ENCODE measurements around the gene RNF25. TPM values are rescaled to one million over a fixed set of nuclear protein-coding genes. Genes with fewer than 3 reads are reported as not detected.

Gene RNF25
- polyA plus RNA-seq, 6 donors from 2014 or later: 16.9 to 30.6 (median 20.0) TPM

DNA sequence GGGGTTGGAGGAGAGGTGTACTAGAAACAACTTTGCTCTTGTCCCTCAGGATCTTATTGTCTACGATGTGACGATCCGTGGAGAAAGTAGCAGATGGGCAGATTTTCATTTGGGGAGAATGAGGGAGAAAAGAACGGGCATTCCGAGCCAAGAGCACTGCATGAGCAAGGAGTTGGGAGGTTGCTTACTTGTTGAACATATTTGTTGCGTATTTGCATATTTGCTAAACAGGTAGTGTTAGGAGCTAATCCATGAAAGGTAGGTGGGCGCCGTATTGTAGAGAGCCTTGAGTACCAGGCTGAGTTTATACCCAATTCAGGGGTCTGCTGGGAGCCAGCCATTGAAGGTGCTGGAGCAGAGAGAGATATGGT lies 11.8 kb downstream of the RNF25 start:
- Mint-ChIP-seq H3K4me3 (peak overlapping the region; percentile 89 to 98 (median 98)), H3K27me3 (no peaks in the 10 kb centered on the region), H3K27ac (peak overlapping the region in 5 of 6 donors; percentile 73 to 97 (median 90)), H3K36me3 (peaks cover 11 to 20% of the 10 kb centered on the region in 2 donors), H3K9me3 (no peaks in the 10 kb centered on the region), H3K4me1 (peaks cover 35 to 37% (median 36%) of the 10 kb centered on the region in 3 donors)
- DNase-seq: no peak
- no peak for ATAC-seq (ENCODE audit: low read depth in 2 of 2)

- peaks cover 35 to 36% (median 36%) of the 10 kb centered on the region in 3 donors for H3K4me1 Mint-ChIP-seq
- no peaks in the 10 kb centered on the region for H3K9me3 Mint-ChIP-seq
- H3K27ac Mint-ChIP-seq: peak within 1 kb of the TSS; percentile 73 to 97 (median 92)
- no peaks in the 10 kb centered on the region for H3K27me3 Mint-ChIP-seq
- DNase-seq: peak; percentile 92
- H3K36me3 Mint-ChIP-seq: peaks cover 5 to 15% of the 10 kb centered on the region in 2 donors
- peak within 1 kb of the TSS; percentile 89 to 98 (median 98) for H3K4me3 Mint-ChIP-seq
- ATAC-seq (ENCODE audit: low read depth in 2 of 2): peak; percentile 97 to 98
These were observed 12.4 kb downstream of the RNF25 start, which contains the start of the genes BCS1L and ZNF142 for GRCh38 chr2:218659258-218659987. Gene BCS1L, plus strand, starts transcription at chr2:218659683. Its CDS starts 1,305 bp downstream, at chr2:218660988. Gene ZNF142, minus strand, starts transcription at chr2:218659623. Its CDS starts 3,194 bp downstream, at chr2:218656429.

GRCh38 chr2:218658671-218659257 lies 13.0 kb downstream of the RNF25 start:
- peak overlapping the region; percentile 89 to 98 (median 98) for H3K4me3 Mint-ChIP-seq
- H3K36me3 Mint-ChIP-seq: peaks cover 5 to 11% of the 10 kb centered on the region in 2 donors
- peak overlapping the region; percentile 73 to 97 (median 92) for H3K27ac Mint-ChIP-seq
- no peaks in the 10 kb centered on the region for H3K27me3 Mint-ChIP-seq
- DNase-seq: peak; percentile 21
- ATAC-seq (ENCODE audit: low read depth in 2 of 2): peak; percentile 17 to 20
- no peaks in the 10 kb centered on the region for H3K9me3 Mint-ChIP-seq
- peaks cover 35 to 36% (median 36%) of the 10 kb centered on the region in 3 donors for H3K4me1 Mint-ChIP-seq

- Mint-ChIP-seq H3K36me3 (no peaks in the 10 kb centered on the region), H3K27ac (no peak overlapping the region), H3K4me3 (no peak overlapping the region), H3K9me3 (no peaks in the 10 kb centered on the region), H3K4me1 (peaks cover 31 to 42% (median 36%) of the 10 kb centered on the region in 3 donors), H3K27me3 (no peaks in the 10 kb centered on the region)
- no peak for ATAC-seq (ENCODE audit: low read depth in 2 of 2)
- no peak for DNase-seq
These were observed 16.1 kb downstream of the RNF25 start for GRCh38 chr2:218655751-218656150.

DNA sequence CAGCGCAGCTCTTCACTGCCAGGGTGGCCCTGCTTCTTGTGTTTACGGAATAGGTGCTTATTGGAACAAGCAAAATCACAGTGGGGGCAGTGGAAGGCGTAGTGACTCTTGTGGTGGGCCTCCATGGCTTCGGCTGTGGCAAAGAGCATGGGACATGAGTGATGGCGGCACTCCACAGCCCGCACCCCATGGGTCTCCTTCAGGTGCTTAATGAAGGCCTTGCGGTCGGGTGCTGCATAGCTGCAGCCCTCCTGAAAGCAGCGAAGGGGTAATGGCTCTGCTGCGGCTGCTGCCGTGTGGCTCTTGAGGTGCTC lies 23.1 kb downstream of the RNF25 start:
- Mint-ChIP-seq H3K36me3 (peaks cover 9 to 31% of the 10 kb centered on the region in 2 donors), H3K9me3 (no peaks in the 10 kb centered on the region)

DNA sequence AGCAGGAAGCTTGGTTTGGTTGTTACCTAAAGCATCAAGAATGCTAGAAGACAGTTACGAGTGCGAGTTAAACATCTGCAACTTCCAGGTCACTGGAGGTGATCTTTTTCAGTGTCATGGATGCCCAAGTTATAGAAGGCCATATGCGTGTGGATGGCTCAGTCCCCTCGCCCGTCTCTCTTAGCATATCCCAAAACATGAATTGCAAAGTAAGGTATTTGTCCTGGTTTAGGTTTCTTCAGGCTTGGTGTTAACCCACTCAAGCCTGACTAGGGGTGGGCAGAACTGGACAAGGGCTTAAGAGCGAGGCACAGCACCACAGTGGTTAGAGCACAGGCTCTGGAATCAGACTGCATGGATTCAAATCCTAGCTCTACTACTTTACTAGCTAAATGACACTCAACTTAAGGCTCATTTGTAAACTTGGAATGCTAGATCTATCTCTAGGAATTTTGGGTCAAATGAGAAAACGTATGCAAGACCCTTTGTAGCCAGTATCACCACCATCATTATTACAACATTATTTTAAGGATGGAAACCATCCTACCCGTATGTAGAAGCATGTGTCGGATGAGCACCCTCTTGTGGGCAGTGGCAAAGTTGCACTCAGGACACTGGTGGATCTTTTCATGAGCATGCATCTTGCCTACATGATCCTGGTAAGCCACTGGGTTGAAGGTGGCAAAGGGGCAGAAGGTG lies 23.6 kb downstream of the RNF25 start:
- H3K4me1 Mint-ChIP-seq: peaks cover 3 to 12% (median 9%) of the 10 kb centered on the region in 3 donors
- peak overlapping the region in 2 of 6 donors; percentile 11 to 43 for H3K27ac Mint-ChIP-seq
- no peak overlapping the region for H3K4me3 Mint-ChIP-seq
- H3K36me3 Mint-ChIP-seq: peaks cover 9 to 31% of the 10 kb centered on the region in 2 donors
- no peaks in the 10 kb centered on the region for H3K27me3 Mint-ChIP-seq
- H3K9me3 Mint-ChIP-seq: no peaks in the 10 kb centered on the region
- ATAC-seq (ENCODE audit: low read depth in 2 of 2) (peak; percentile 59 to 78), DNase-seq (peak; percentile 38)

More for the DNA sequence above, 23.1 kb downstream of the RNF25 start:
- Mint-ChIP-seq H3K27ac (peak overlapping the region in 2 of 6 donors; percentile 11 to 43), H3K4me3 (no peak overlapping the region), H3K27me3 (no peaks in the 10 kb centered on the region), H3K4me1 (peaks cover 3 to 12% (median 9%) of the 10 kb centered on the region in 3 donors)
- DNase-seq (no peak), ATAC-seq (ENCODE audit: low read depth in 2 of 2) (peak in 1 of 2 donors; percentile 3)

GRCh38 chr2:218645126-218645525 lies 26.7 kb downstream of the RNF25 start:
- Mint-ChIP-seq H3K9me3 (no peaks in the 10 kb centered on the region), H3K4me3 (no peak overlapping the region), H3K36me3 (peaks cover 9 to 26% of the 10 kb centered on the region in 2 donors), H3K27me3 (no peaks in the 10 kb centered on the region), H3K4me1 (peaks cover 3 to 7% (median 7%) of the 10 kb centered on the region in 3 donors), H3K27ac (peak overlapping the region in 1 of 6 donors; percentile 88)
- no peak for DNase-seq
- no peak for ATAC-seq (ENCODE audit: low read depth in 2 of 2)

DNA sequence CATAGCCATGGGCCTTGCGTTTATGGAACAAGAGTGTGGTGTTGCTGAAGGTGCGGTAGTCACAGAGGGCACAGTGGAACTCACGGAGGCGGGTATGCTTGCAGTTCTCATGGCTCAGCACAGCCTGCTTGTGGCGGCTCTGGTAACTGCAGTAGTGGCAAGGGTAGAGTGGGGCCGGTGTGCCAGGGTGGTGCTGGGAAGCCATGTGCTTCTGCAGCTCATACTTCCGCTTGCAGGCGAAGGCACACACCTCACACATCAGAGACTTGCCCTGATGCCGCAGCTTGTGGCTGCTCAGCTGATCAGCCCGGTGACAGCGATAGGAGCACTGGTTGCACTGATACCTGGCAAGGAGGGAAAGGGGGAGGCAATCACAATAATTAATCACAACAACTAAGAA lies 27.1 kb downstream of the RNF25 start:
- DNase-seq: no peak
- Mint-ChIP-seq H3K27me3 (no peaks in the 10 kb centered on the region), H3K36me3 (peaks cover 9 to 23% of the 10 kb centered on the region in 2 donors), H3K9me3 (no peaks in the 10 kb centered on the region), H3K4me1 (peaks cover 3 to 7% (median 7%) of the 10 kb centered on the region in 3 donors), H3K4me3 (no peak overlapping the region), H3K27ac (peak overlapping the region in 2 of 6 donors; percentile 46 to 88)
- ATAC-seq (ENCODE audit: low read depth in 2 of 2): no peak

GRCh38 chr2:218643751-218644310 lies 28.0 kb downstream of the RNF25 start:
- no peak for ATAC-seq (ENCODE audit: low read depth in 2 of 2)
- H3K27ac Mint-ChIP-seq: no peak overlapping the region
- no peaks in the 10 kb centered on the region for H3K9me3 Mint-ChIP-seq
- DNase-seq: no peak
- H3K4me3 Mint-ChIP-seq: no peak overlapping the region
- H3K27me3 Mint-ChIP-seq: no peaks in the 10 kb centered on the region
- H3K4me1 Mint-ChIP-seq: peaks cover 3 to 7% (median 7%) of the 10 kb centered on the region in 3 donors
- H3K36me3 Mint-ChIP-seq: peaks cover 9 to 22% of the 10 kb centered on the region in 2 donors

- Mint-ChIP-seq H3K27ac (no peak overlapping the region), H3K9me3 (no peaks in the 10 kb centered on the region), H3K36me3 (peaks cover 8 to 21% of the 10 kb centered on the region in 2 donors), H3K4me3 (peak overlapping the region in 1 of 8 donors; percentile 71), H3K4me1 (no peaks in the 10 kb centered on the region), H3K27me3 (no peaks in the 10 kb centered on the region)
- ATAC-seq (ENCODE audit: low read depth in 2 of 2): no peak
- DNase-seq: no peak
These were observed 29.0 kb downstream of the RNF25 start for GRCh38 chr2:218642786-218643185.

DNA sequence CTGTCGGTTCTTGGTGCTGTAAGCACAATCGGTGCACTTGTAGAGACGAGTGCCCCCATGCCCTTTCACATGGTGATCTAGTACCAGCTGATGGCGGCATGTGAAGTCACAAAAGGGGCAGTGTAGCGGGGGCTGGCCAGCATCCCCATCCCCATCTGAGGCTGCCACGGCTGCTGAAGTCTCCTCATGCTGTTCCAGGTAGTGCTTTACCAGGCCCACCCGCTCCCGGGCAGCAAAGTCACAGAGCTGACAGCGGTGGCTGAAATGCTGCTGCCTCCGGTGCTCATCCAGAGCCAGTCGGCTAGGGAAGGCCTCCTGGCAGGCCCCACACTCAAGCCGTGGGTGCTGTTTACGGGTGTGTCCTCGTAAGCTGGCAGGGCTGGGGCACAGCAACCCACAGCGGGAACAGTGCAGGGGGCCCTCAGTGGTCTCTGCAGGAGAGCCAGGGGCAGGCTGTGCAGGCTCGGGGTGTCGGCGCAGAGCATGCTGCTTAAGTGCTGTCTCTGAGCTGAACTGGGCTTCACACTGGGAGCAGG lies 29.6 kb downstream of the RNF25 start:
- no peaks in the 10 kb centered on the region for H3K27me3 Mint-ChIP-seq
- no peaks in the 10 kb centered on the region for H3K9me3 Mint-ChIP-seq
- H3K4me1 Mint-ChIP-seq: no peaks in the 10 kb centered on the region
- ATAC-seq (ENCODE audit: low read depth in 2 of 2): no peak
- DNase-seq: no peak
- no peak overlapping the region for H3K4me3 Mint-ChIP-seq
- H3K36me3 Mint-ChIP-seq: peaks cover 12 to 27% of the 10 kb centered on the region in 2 donors
- H3K27ac Mint-ChIP-seq: peak overlapping the region in 1 of 6 donors; percentile 49

DNA sequence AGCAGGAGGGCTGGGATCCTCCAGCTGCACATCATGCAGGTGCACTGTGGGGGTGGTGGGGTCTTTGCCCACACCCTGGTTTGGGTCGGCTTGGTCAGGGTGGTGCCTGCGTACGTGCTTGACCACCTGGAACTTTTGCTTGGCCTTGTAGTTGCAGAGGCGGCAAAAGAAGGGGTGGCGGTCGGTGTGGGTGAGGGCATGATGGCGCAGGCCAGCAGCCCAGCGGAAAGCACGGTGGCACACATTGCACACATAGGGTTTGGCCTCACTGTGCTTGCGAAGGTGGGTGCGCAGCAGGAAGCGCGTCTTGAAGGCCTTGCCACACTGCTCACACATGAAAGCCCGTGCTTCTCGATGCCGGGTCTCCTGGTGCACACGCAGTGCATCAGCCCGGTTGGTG lies 33.4 kb downstream of the RNF25 start:
- Mint-ChIP-seq H3K36me3 (peaks cover 13 to 23% of the 10 kb centered on the region in 2 donors), H3K9me3 (no peaks in the 10 kb centered on the region), H3K4me1 (peaks cover 0 to 2% (median 0%) of the 10 kb centered on the region in 3 donors), H3K27me3 (no peaks in the 10 kb centered on the region), H3K4me3 (no peak overlapping the region), H3K27ac (no peak overlapping the region)
- DNase-seq: no peak
- no peak for ATAC-seq (ENCODE audit: low read depth in 2 of 2)

- no peaks in the 10 kb centered on the region for H3K9me3 Mint-ChIP-seq
- H3K36me3 Mint-ChIP-seq: peaks cover 13 to 23% of the 10 kb centered on the region in 2 donors
- DNase-seq (no peak), ATAC-seq (ENCODE audit: low read depth in 2 of 2) (no peak)
- H3K27me3 Mint-ChIP-seq: no peaks in the 10 kb centered on the region
- H3K4me3 Mint-ChIP-seq: no peak overlapping the region
- peaks cover 0 to 2% (median 0%) of the 10 kb centered on the region in 3 donors for H3K4me1 Mint-ChIP-seq
- no peak overlapping the region for H3K27ac Mint-ChIP-seq
These were observed 36.1 kb downstream of the RNF25 start for GRCh38 chr2:218635719-218636118.

All from naive B cell (primary cell).